Endothelial cell of umbilical vein (primary cell): ENCODE results near the gene RAMP1. TPM values are rescaled to one million over a fixed set of nuclear protein-coding genes. Genes with fewer than 3 reads are reported as not detected.

Experiments used
- BruUV-seq: library from RNA; stranded (reverse); fragments of 400-500 nt; replicated peaks from 2 replicates; lab custom pipeline; 2021; lab: Mats Ljungman, UMichigan
- CTCF ChIA-PET: fragments of 300-600, 350-600 bp; sonication (Branson Sonifier 250); formaldehyde crosslinking; loops from one replicate; lab custom pipeline; 2021; ENCODE audit warnings: antibody characterized with exemption, inconsistent platforms; lab: Charles Lee
- POLR2A ChIA-PET: fragments of 300-600, 350-600 bp; sonication (Branson Sonifier 250); formaldehyde crosslinking; loops from one replicate; lab custom pipeline; 2021; ENCODE audit warnings: antibody characterized with exemption, inconsistent platforms; lab: Charles Lee
- DNase-seq: peaks from one replicate; pipeline ENCODE4 v3.0.0-alpha.2; 2011; ENCODE audit warnings: low read depth, low spot score
- FAIRE-seq: peaks from 2 replicates; lab custom pipeline; 2011; peaks lifted over from hg19 to GRCh38; lab: Jason Lieb, UNC
- H2AFZ ChIP-seq: 2 replicates; pipeline ENCODE4 v1.6.0; 2012; ENCODE audit warnings: low read depth, low read length, control low read depth, inconsistent platforms
- H3K27ac ChIP-seq: 2 replicates; pipeline ENCODE4 v1.5.1; 2011; ENCODE audit warnings: low read depth, mild to moderate bottlenecking, control low read depth, low read length, moderate library complexity; ENCODE audit not compliant: insufficient read depth
- H3K27me3 ChIP-seq, 2 experiments: 2 replicates each; pipeline versions ENCODE4 v1.6.0 to v1.6.1; 2011; ENCODE audit warnings: low read length in 2 of 2, mixed read lengths in 1 of 2; ENCODE audit not compliant: control insufficient read depth in 2 of 2, insufficient read depth in 2 of 2
- H3K36me3 ChIP-seq, 2 experiments: 2 replicates in 1 of 2; 3 replicates in 1 of 2; pipeline ENCODE4 v1.5.1; 2011; ENCODE audit warnings: low read length in 2 of 2, mild to moderate bottlenecking in 1 of 2, moderate library complexity in 1 of 2; ENCODE audit not compliant: control insufficient read depth in 2 of 2, insufficient read depth in 2 of 2; ENCODE audit errors: extremely low read depth in 1 of 2
- H3K4me1 ChIP-seq: 3 replicates; pipeline ENCODE4 v1.5.1; 2011; ENCODE audit warnings: mild to moderate bottlenecking, low read length; ENCODE audit not compliant: control insufficient read depth, insufficient read depth; ENCODE audit errors: extremely low read depth
- H3K4me2 ChIP-seq: 2 replicates; pipeline ENCODE4 v1.6.1; 2011; ENCODE audit warnings: low read length, control low read depth, mixed read lengths; ENCODE audit not compliant: insufficient read depth
- H3K4me3 ChIP-seq, 3 experiments: fragments of 200-600 bp in 1 of 3; sonication (generic), shearing (Covaris generic) in 1 of 3; replicated peaks in 1 of 3; 2 replicates each; pipeline ENCODE4 v1.5.1; 2011 to 2016; ENCODE audit warnings: control low read depth in 3 of 3, low read length in 3 of 3, mild to moderate bottlenecking in 2 of 3, inconsistent platforms in 1 of 3, low read depth in 1 of 3, moderate library complexity in 1 of 3; ENCODE audit not compliant: insufficient read depth in 1 of 3
- H3K79me2 ChIP-seq: 2 replicates; pipeline ENCODE4 v1.6.0; 2012; ENCODE audit warnings: low read length, inconsistent platforms; ENCODE audit not compliant: control insufficient read depth, insufficient read depth
- H3K9ac ChIP-seq: replicated peaks from 2 replicates; pipeline ENCODE3; 2011; ENCODE audit warnings: low read length, control low read depth; ENCODE audit not compliant: insufficient read depth; ENCODE audit errors: extremely low read depth
- H3K9me1 ChIP-seq: replicated peaks from 3 replicates; pipeline ENCODE4 v1.6.0; 2011; ENCODE audit warnings: mild to moderate bottlenecking, low read length; ENCODE audit not compliant: control insufficient read depth, insufficient read depth; ENCODE audit errors: extremely low read depth
- H3K9me3 ChIP-seq: replicated peaks from 2 replicates; pipeline ENCODE4 v1.5.1; 2012; ENCODE audit warnings: low read length, inconsistent platforms; ENCODE audit not compliant: control insufficient read depth, insufficient read depth
- H4K20me1 ChIP-seq: replicated peaks from 2 replicates; pipeline ENCODE3; 2011; ENCODE audit warnings: mild to moderate bottlenecking, low read length; ENCODE audit not compliant: control insufficient read depth, insufficient read depth; ENCODE audit errors: extremely low read depth
- EZH2 ChIP-seq: IDR thresholded peaks from 2 replicates; pipeline ENCODE4 v1.6.1; 2012; ENCODE audit warnings: borderline replicate concordance, low read depth, mild to moderate bottlenecking, moderate library complexity, low read length, inconsistent platforms; ENCODE audit not compliant: severe bottlenecking
- FOS ChIP-seq: IDR thresholded peaks from 2 replicates; pipeline ENCODE4 v1.6.1; 2011; ENCODE audit warnings: mild to moderate bottlenecking, low read length, moderate library complexity, borderline replicate concordance; ENCODE audit not compliant: insufficient read depth
- GATA2 ChIP-seq: IDR thresholded peaks from 2 replicates; pipeline ENCODE4 v1.7.0; 2011; ENCODE audit warnings: low read depth, mild to moderate bottlenecking, moderate library complexity, mixed read lengths, low read length; ENCODE audit not compliant: insufficient read length, insufficient read depth
- JUN ChIP-seq: IDR thresholded peaks from 2 replicates; pipeline ENCODE4 v1.6.1; 2011; ENCODE audit warnings: borderline replicate concordance, low read depth; ENCODE audit not compliant: insufficient read length, insufficient read depth
- MYC ChIP-seq: IDR thresholded peaks from one replicate; pipeline ENCODE4 v1.6.1; 2011; ENCODE audit warnings: mild to moderate bottlenecking, low read depth, low read length
- POLR2A ChIP-seq: IDR thresholded peaks from 2 replicates; pipeline ENCODE4 v1.6.1; 2012; ENCODE audit warnings: low read depth, mild to moderate bottlenecking, control low read depth, low read length
- POLR2AphosphoS5 ChIP-seq: IDR thresholded peaks from 2 replicates; pipeline ENCODE4 v1.6.1; 2012; ENCODE audit warnings: low read depth, mild to moderate bottlenecking, control low read depth, low read length, moderate library complexity; ENCODE audit not compliant: insufficient read depth
- dilution Hi-C: fragments of 300-500 bp; cut with MboI; formaldehyde crosslinking; loops from one replicate; pipeline ENCODE4 v1.15.0; 2019; ENCODE audit warnings: low sequenced_read_pairs; ENCODE audit not compliant: extremely low pct_ligation_motif_present
- intact Hi-C: fragments of 100-400 bp; cut with micrococcal nuclease; formaldehyde crosslinking; loops from one replicate; pipeline ENCODE4 v1.10.0; 2022
- polyA plus RNA-seq, 4 experiments: library from polyadenylated mRNA; depleted of rRNA in 3 of 4; stranded (reverse) in 3 of 4; unstranded in 1 of 4; fragments of >200 nt; gene quantifications; 2 replicates each; pipeline versions ENCODE4 v1.2.1 to v1.2.3, GENCODE V29; 2011 to 2012; ENCODE audit warnings: missing spikeins in 1 of 4
- total RNA-seq: library from RNA; stranded (reverse); gene quantifications from 2 replicates; pipeline ENCODE4 v1.2.3, GENCODE V29; 2021
- TF ChIP-seq, protein P1 (sequence below), 2 donors: IDR thresholded peaks; 1 replicate in 1 of 2; 2 replicates in 1 of 2; pipeline ENCODE4 v1.5.1; 2011; ENCODE audit warnings: low read length in 2 of 2, mild to moderate bottlenecking in 2 of 2, moderate library complexity in 2 of 2, control low read depth in 1 of 2, inconsistent platforms in 1 of 2, low read depth in 1 of 2; ENCODE audit not compliant: insufficient read depth in 1 of 2; ENCODE audit errors: extremely low read depth in 1 of 2
- TF ChIP-seq, protein P2 (sequence below): IDR thresholded peaks from 2 replicates; pipeline ENCODE4 v1.6.1; 2011; ENCODE audit not compliant: insufficient read depth, insufficient read length

The RAMP1 gene
- total and polyA plus RNA-seq, 2 donors (not counting 3 experiments of a cell fraction or from before 2014, with no cell fraction given) = 0.18 TPM; not detected in 1

- H3K9ac ChIP-seq = no peak overlapping the region
- POLR2A ChIA-PET = no interaction called here
- no peak overlapping the region for H3K4me3 ChIP-seq
- no peaks in the 10 kb centered on the region for H4K20me1 ChIP-seq
- TF ChIP-seq POLR2AphosphoS5 (no peak), POLR2A (no peak), FOS (no peak), GATA2 (no peak), JUN (no peak), EZH2 (no peak), MYC (no peak)
- TF ChIP-seq, protein P1, sequence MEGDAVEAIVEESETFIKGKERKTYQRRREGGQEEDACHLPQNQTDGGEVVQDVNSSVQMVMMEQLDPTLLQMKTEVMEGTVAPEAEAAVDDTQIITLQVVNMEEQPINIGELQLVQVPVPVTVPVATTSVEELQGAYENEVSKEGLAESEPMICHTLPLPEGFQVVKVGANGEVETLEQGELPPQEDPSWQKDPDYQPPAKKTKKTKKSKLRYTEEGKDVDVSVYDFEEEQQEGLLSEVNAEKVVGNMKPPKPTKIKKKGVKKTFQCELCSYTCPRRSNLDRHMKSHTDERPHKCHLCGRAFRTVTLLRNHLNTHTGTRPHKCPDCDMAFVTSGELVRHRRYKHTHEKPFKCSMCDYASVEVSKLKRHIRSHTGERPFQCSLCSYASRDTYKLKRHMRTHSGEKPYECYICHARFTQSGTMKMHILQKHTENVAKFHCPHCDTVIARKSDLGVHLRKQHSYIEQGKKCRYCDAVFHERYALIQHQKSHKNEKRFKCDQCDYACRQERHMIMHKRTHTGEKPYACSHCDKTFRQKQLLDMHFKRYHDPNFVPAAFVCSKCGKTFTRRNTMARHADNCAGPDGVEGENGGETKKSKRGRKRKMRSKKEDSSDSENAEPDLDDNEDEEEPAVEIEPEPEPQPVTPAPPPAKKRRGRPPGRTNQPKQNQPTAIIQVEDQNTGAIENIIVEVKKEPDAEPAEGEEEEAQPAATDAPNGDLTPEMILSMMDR (IDR thresholded peaks at IDR 0.05; ENCODE audit: extremely low read depth in 1 of 2, insufficient read depth in 1 of 2, low read depth in 1 of 2, low read length in 2 of 2) = no peak
- TF ChIP-seq, protein P2, sequence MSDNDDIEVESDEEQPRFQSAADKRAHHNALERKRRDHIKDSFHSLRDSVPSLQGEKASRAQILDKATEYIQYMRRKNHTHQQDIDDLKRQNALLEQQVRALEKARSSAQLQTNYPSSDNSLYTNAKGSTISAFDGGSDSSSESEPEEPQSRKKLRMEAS = no peak
- no peak for DNase-seq
- no peak overlapping the region for H3K4me2 ChIP-seq
- H3K9me3 ChIP-seq = no peaks in the 10 kb centered on the region
- H3K9me1 ChIP-seq = no peaks in the 10 kb centered on the region
- CTCF ChIA-PET = no interaction called here
- peaks cover 6% of the 10 kb centered on the region for H3K4me1 ChIP-seq
- no peaks in the 10 kb centered on the region for H3K27me3 ChIP-seq
- FAIRE-seq = no peak
- no TSS peak for BruUV-seq
- dilution Hi-C loops (no loop called here), intact Hi-C loops (no loop called here)
- no peak overlapping the region for H2AFZ ChIP-seq
- H3K27ac ChIP-seq = no peak overlapping the region
- H3K36me3 ChIP-seq = no peaks in the 10 kb centered on the region
- no peaks in the 10 kb centered on the region for H3K79me2 ChIP-seq
These were observed 35.6 kb downstream of the RAMP1 start for GRCh38 chr2:237894986-237895543.
